Dendritic cell treated with granulocyte-macrophage colony-stimulating factor and Interleukin-4, amounts not matched to agents 40 ng/mL and 50 ng/mL, for 4 days (primary cell): ENCODE results near the gene GLDN.
A peak's percentile ranks its signal among the peaks of the same experiment; 100 is the strongest.

Source experiments
- H3K27ac Mint-ChIP-seq: one replicate; pipeline ENCODE4 v1.8.0; 2022; ENCODE audit warnings: mild to moderate bottlenecking, mixed read lengths
- H3K27me3 Mint-ChIP-seq: one replicate; pipeline ENCODE4 v1.8.0; 2022; ENCODE audit warnings: mild to moderate bottlenecking, mixed read lengths
- H3K36me3 Mint-ChIP-seq: one replicate; pipeline ENCODE4 v1.8.0; 2022; ENCODE audit warnings: low read depth, mixed read lengths
- H3K4me1 Mint-ChIP-seq: one replicate; pipeline ENCODE4 v1.8.0; 2022; ENCODE audit warnings: low read depth, mixed read lengths
- H3K4me3 Mint-ChIP-seq: one replicate; pipeline ENCODE4 v1.8.0; 2022; ENCODE audit warnings: mild to moderate bottlenecking, moderate library complexity, mixed read lengths
- H3K9me3 Mint-ChIP-seq: one replicate; pipeline ENCODE4 v1.8.0; 2022; ENCODE audit warnings: mixed read lengths
- intact Hi-C: fragments of 100-400 bp; cut with micrococcal nuclease; formaldehyde crosslinking; loops from one replicate; pipeline ENCODE4 v1.15.0; 2022

The GLDN gene

DNA sequence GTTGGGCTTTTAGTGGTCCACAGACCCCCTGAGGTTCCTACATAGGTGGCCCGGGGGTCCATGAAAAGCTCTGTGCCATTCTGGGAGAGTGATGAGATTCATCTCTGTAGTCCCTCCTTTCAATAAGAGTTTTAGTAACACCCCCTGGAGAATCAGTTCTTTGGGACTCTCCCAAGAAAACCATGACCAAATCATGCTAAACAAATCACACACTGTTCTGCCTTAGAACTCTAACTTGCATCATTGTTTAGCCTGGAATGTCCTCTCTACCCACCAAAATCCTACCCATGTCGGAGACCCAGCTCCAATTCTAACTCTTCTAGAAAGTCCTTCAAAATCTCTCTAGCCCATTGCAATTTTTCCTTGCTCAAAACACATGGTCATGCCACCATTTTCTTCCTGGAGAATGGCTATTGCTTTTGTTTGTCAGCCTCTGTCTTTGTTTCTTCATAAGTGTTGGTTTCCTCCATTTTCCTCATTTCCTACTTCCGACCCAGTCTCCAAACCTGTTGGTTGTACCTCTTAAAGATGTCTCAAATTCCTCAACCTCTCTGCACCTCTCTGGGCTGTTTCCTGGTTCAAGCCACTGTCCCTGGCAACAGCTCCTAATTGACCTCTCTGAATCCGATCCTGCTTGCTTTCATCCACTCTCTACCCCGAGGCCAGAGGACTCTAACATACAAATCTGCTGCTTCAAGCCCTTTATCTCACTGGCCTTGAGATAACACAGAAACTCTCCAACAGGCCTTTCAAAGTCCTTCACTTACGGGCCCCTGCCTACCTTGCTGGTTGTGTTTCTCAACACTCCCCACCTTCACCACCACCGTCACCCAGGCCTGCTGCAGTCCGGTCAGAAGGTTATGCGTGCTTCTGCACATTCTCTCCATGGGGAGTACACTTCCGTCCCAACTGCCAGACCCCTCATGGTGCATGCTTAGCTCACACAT, 26.8 kb upstream of the GLDN start:
- no peak overlapping the region for H3K27ac Mint-ChIP-seq
- no peak overlapping the region for H3K4me3 Mint-ChIP-seq
- no peaks in the 10 kb centered on the region for H3K36me3 Mint-ChIP-seq
- intact Hi-C loops: no loop called here
- peaks cover 10% of the 10 kb centered on the region for H3K4me1 Mint-ChIP-seq
- H3K27me3 Mint-ChIP-seq: peaks cover 4% of the 10 kb centered on the region
- H3K9me3 Mint-ChIP-seq: no peaks in the 10 kb centered on the region

DNA sequence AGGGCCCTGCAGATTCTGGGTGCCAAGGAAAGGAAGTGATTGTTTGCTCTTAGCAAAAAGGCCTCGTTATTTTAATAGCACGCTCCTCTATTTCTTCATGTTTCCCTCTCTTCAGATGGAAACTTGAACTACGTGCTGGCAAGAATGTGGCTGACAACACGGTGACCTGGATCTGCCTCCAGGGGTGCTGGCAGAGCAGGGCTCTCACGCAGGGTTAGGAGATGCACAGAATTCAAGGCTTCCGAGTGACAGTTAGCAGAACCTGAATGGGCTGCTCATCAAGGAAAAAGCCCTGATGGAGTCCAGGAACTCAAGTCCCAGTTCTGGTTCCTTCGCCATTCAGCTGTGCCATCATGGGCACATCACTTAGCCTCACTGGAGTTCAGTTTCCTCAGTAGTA, 25.7 kb upstream of the GLDN start:
- no peaks in the 10 kb centered on the region for H3K9me3 Mint-ChIP-seq
- no peak overlapping the region for H3K27ac Mint-ChIP-seq
- H3K4me3 Mint-ChIP-seq: no peak overlapping the region
- no peaks in the 10 kb centered on the region for H3K36me3 Mint-ChIP-seq
- H3K27me3 Mint-ChIP-seq: peaks cover 4% of the 10 kb centered on the region
- H3K4me1 Mint-ChIP-seq: peaks cover 6% of the 10 kb centered on the region
- intact Hi-C loops: no loop called here

DNA sequence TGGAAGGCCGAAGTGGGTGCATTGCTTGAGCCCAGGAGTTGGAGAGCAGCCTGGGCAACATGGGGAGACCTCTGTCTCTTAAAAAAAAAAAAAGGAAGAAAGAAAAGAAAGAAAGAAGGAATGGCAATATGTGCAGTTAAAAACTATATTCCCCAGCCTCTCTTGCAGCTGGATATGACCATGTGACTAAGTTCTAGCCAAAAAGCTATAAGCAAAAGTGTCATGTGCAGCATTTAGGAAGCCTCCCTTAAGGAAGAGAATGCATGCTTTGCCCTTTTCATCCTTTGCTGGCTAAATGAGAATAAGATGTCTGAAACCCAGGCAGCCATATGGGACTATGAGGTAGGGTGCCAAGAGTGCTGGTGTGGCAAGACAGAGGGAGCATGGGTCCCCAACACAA, 24.8 kb upstream of the GLDN start:
- Mint-ChIP-seq H3K9me3 (no peaks in the 10 kb centered on the region), H3K4me1 (peaks cover 15% of the 10 kb centered on the region), H3K36me3 (no peaks in the 10 kb centered on the region), H3K27ac (no peak overlapping the region), H3K27me3 (peaks cover 4% of the 10 kb centered on the region), H3K4me3 (no peak overlapping the region)
- intact Hi-C loops: no loop called here

DNA sequence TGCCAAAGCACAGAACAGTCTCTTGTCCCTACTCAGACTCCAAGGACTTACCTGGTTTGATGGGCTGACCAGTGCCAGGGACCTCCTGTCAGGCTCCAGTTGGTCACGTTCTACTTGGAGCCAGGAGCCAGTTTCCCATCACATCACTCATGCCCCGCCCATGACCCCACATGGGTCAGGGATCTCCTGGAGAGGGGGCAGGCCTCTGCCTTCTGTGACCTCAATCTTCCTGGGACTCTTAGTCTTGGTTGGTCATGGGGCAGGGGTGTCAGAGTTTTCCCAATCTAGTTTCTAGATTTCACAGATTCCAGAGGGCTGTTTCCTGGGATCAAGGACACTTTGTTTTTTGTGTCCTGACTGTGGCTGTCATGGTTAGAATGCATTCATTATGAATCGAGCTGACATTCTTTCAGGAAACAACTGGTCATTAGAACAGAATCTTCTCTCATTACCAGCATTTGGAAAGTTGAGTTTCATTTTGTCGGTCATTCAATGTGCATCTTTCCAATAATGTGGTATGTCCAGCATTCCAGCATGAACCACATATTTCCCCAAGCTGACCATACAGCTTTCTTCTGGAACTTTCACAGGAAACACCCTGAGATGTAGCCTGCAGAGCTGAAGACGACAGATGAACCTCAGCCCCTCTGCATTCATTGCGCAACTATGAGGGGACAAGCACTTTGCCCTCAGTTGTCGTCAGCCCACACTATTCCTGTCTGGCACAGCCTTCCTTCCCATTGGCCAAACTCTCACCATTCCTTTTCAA, 22.9 kb upstream of the GLDN start:
- Mint-ChIP-seq H3K27me3 (peaks cover 2% of the 10 kb centered on the region), H3K36me3 (no peaks in the 10 kb centered on the region), H3K4me1 (peaks cover 29% of the 10 kb centered on the region), H3K27ac (no peak overlapping the region), H3K9me3 (no peaks in the 10 kb centered on the region), H3K4me3 (no peak overlapping the region)
- intact Hi-C loops: no loop called here

DNA sequence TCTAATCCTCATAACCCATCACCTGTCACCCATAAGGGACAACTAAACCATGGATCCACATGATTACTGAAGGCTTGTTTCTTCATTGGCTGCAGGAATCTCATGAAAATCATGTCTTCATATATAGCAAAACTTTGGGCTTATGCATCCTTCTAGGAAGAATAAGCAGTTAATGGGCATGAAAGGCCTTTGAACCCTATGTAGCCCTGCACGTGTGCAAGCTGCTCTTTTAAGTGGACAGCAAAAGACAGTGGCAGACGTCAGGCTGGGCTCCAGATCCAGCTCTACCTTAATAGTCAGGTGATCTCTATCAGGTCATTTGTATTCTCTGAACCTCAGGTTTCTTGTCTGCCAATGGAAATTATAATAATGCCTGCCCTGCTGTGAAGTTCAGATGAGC, 21.9 kb upstream of the GLDN start:
- Mint-ChIP-seq H3K9me3 (no peaks in the 10 kb centered on the region), H3K4me3 (no peak overlapping the region), H3K36me3 (no peaks in the 10 kb centered on the region), H3K27me3 (peaks cover 2% of the 10 kb centered on the region), H3K4me1 (peaks cover 32% of the 10 kb centered on the region), H3K27ac (no peak overlapping the region)
- intact Hi-C loops: no loop called here

DNA sequence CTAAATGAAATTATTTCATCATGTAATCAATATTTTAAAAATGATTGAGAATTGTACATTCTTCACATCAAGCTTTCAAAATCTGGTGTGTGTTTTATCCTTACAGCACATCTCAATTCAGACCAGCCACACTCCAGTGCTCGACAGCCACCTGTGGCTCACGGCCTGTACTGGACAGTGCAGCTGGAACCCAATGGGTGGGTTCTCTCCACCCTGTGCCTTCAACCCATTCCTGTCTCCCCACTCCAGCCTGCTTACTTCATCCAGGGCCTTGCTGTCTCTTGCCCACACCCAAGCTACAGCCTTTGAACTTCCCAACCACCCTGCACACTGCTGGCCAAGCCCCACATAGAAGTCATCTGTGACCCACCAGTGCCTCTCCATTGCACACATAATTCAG, 20.6 kb upstream of the GLDN start:
- intact Hi-C loops: no loop called here
- no peaks in the 10 kb centered on the region for H3K27me3 Mint-ChIP-seq
- no peak overlapping the region for H3K4me3 Mint-ChIP-seq
- no peaks in the 10 kb centered on the region for H3K9me3 Mint-ChIP-seq
- peak overlapping the region; percentile 9 for H3K27ac Mint-ChIP-seq
- peaks cover 32% of the 10 kb centered on the region for H3K4me1 Mint-ChIP-seq
- H3K36me3 Mint-ChIP-seq: no peaks in the 10 kb centered on the region

DNA sequence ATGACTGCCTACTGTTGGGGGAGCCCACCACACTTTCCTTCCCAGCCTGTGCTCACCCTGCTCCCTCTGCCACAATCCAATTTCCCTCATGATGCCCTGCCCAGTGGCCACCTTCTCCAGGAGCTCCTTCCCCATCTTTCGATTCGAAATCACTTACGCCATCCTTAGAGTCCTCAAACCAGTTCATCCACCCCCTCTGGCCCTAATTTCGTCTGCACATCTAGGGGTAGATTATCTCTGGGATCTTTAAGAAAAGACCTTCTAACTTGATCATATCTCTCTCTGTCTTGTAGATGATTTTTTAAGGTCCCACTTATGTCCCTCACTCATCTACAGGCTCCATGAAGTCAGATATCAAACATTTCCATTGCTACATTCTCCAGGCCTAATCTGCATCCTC, 20.1 kb upstream of the GLDN start:
- H3K27me3 Mint-ChIP-seq: no peaks in the 10 kb centered on the region
- H3K4me3 Mint-ChIP-seq: no peak overlapping the region
- no peaks in the 10 kb centered on the region for H3K9me3 Mint-ChIP-seq
- peaks cover 32% of the 10 kb centered on the region for H3K4me1 Mint-ChIP-seq
- intact Hi-C loops: no loop called here
- peak overlapping the region; percentile 9 for H3K27ac Mint-ChIP-seq
- H3K36me3 Mint-ChIP-seq: no peaks in the 10 kb centered on the region

DNA sequence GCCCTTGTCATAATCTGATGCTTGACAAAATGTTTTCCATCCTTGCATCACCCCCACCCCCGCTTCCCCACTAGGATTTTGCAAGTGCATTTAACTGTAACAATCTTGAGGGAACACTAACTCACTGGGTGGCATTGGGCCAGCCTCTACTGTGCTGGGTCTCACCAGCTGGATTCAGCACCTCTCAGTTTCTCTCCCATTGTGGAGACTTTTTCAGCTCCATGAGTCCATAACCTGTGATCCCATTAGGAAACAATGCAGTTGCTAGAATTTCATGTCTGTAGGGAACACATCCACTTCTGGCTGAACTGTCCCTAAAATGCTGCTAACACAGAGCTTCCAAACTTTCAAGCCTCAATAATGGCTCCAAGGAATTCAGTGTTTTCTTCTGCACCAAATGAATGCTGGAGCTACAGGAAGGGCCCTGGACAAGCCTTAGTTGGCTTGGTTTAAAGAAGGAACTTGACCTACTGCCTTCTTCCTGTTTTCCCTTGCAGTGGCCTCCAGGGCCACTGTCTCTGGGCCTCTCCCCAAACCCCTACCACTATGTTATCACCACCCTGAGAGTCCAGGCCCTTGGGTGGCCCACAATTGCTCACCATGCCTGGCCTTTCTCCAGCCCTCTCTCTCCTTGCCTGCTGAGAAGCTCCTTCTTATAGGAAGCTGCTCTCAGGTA, 18.7 kb upstream of the GLDN start:
- Mint-ChIP-seq H3K9me3 (no peaks in the 10 kb centered on the region), H3K36me3 (no peaks in the 10 kb centered on the region), H3K27ac (peak overlapping the region; percentile 68), H3K4me3 (no peak overlapping the region), H3K4me1 (peaks cover 32% of the 10 kb centered on the region), H3K27me3 (no peaks in the 10 kb centered on the region)
- intact Hi-C loops: no loop called here

DNA sequence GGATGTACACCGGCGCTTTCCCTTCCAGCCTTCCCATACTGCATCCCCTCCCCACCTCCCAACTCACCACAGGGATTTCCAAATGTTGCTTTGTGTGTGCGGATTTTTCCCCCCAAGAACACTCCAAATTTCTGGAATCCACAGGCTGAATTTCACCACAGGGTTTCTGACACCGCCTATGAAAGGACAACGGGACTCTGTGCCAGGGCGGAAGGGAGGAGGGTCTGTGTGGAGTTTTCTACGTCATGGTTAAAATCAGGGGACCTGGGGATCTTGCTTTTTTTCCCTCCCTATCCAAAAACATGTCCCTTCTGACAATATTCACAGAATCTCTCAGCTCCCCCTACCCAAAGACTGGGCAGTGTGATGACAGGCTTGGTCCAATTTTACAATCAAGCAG, 17.7 kb upstream of the GLDN start:
- Mint-ChIP-seq H3K4me1 (peaks cover 35% of the 10 kb centered on the region), H3K27ac (peak overlapping the region; percentile 35), H3K9me3 (no peaks in the 10 kb centered on the region), H3K36me3 (no peaks in the 10 kb centered on the region), H3K27me3 (no peaks in the 10 kb centered on the region), H3K4me3 (no peak overlapping the region)
- intact Hi-C loops: loop anchor here (1.0 kb wide), 1 partner anchor 11 kb away; no protein-coding TSS in a partner anchor

DNA sequence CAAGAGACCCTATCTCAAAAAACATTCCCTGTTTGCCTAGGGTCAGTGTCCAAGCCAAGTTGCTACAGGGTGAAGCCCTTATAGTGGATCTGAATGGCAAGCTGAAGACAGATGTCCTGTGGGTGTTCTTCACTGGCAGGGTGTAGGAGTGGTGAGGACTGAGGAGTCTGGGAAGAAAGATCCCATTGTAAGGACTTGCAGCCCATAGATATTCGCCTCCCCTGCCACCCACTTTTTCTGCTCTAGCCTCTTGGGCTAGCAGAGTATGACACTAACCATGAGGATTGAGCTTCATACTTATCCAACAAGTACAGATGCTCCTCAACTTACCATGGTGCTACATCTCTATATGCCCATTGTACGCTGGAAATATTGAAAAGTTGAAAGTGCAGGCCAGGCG, 16.3 kb upstream of the GLDN start:
- Mint-ChIP-seq H3K9me3 (no peaks in the 10 kb centered on the region), H3K4me1 (peaks cover 40% of the 10 kb centered on the region), H3K4me3 (no peak overlapping the region), H3K27me3 (no peaks in the 10 kb centered on the region), H3K27ac (no peak overlapping the region), H3K36me3 (no peaks in the 10 kb centered on the region)
- intact Hi-C loops: no loop called here

DNA sequence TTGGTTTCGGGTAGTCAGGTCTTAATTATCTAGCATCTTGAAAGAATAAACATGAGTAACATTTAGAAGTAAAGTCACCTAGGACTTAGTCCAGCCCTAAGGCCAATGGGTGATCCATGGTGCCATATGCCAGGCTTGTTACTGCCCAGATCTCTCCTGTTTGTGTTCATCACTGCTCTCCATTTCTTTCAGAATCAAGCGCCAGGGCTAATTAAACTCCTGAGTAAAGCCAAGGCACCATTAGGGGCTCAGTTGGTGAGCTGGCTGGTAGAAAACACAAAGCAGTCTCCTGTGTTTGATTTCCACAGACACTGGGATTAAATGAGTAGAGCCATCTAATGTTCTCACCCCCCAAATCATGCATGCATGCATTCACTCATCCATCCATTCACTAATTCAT, 14.4 kb upstream of the GLDN start:
- H3K27me3 Mint-ChIP-seq: no peaks in the 10 kb centered on the region
- no peaks in the 10 kb centered on the region for H3K36me3 Mint-ChIP-seq
- intact Hi-C loops: no loop called here
- H3K4me3 Mint-ChIP-seq: no peak overlapping the region
- no peaks in the 10 kb centered on the region for H3K9me3 Mint-ChIP-seq
- peaks cover 27% of the 10 kb centered on the region for H3K4me1 Mint-ChIP-seq
- no peak overlapping the region for H3K27ac Mint-ChIP-seq

DNA sequence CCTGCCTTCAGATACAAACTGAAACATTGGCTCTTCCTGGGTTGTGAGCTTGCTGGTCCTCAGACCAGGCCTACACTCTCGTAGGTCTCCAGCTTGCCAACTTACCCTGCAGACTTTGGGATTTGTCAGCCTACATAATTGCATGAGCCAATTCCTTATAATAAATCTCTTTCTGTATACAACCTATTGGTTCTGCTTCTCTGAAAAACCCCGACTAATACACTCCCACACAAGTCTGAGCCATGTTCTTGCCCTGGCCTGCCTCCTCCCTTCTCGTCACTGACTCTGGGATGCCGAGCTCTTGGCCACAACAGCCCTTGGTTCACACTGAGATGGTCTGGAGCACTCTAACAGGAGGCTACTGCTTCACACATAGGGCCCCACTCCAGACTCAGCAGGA, 12.5 kb upstream of the GLDN start:
- H3K4me1 Mint-ChIP-seq: peaks cover 10% of the 10 kb centered on the region
- no peaks in the 10 kb centered on the region for H3K9me3 Mint-ChIP-seq
- no peak overlapping the region for H3K4me3 Mint-ChIP-seq
- intact Hi-C loops: no loop called here
- no peaks in the 10 kb centered on the region for H3K27me3 Mint-ChIP-seq
- H3K36me3 Mint-ChIP-seq: no peaks in the 10 kb centered on the region
- no peak overlapping the region for H3K27ac Mint-ChIP-seq

DNA sequence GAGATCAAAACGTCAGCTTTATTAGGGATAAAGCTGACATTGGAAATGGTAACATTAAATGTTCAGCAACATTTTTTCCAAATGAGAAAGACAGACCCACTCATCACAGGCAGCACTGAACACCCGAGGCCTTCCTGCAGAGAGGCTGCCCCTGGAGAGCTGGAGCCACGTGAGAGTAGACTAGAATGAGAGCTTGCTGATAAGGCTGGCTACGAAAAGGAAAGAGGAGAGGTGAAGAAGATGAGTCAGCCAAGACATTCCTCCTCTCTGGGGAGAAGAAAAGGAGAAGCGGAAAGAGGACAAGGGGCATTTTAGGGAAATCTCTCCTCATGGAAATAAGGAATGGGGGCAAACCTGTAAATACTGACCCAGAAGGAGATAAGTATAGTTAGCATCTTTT, 10.3 kb upstream of the GLDN start:
- H3K9me3 Mint-ChIP-seq: no peaks in the 10 kb centered on the region
- H3K4me3 Mint-ChIP-seq: no peak overlapping the region
- intact Hi-C loops: no loop called here
- no peak overlapping the region for H3K27ac Mint-ChIP-seq
- peaks cover 1% of the 10 kb centered on the region for H3K27me3 Mint-ChIP-seq
- H3K4me1 Mint-ChIP-seq: peaks cover 25% of the 10 kb centered on the region
- H3K36me3 Mint-ChIP-seq: no peaks in the 10 kb centered on the region
